IPS-15b (cell line): ENCODE measurements around the gene LINC01488.

ENCODE experiments used
- H3K27me3 ChIP-seq: one replicate; pipeline ENCODE4 v1.6.1; 2013; ENCODE audit warnings: low read length; ENCODE audit not compliant: control insufficient read depth, insufficient read depth
- H3K36me3 ChIP-seq: one replicate; pipeline ENCODE4 v1.6.1; 2013; ENCODE audit warnings: low read length; ENCODE audit not compliant: control insufficient read depth, insufficient read depth
- H3K4me1 ChIP-seq: one replicate; pipeline ENCODE4 v1.6.1; 2013; ENCODE audit warnings: mild to moderate bottlenecking, low read length; ENCODE audit not compliant: control insufficient read depth, insufficient read depth
- H3K4me3 ChIP-seq: one replicate; pipeline ENCODE4 v1.5.1; 2013; ENCODE audit warnings: low read depth, low read length
- H3K9ac ChIP-seq: one replicate; pipeline ENCODE4 v1.6.1; 2013; ENCODE audit warnings: low read depth, mild to moderate bottlenecking, low read length
- H3K9me3 ChIP-seq: one replicate; pipeline ENCODE4 v1.6.1; 2013; ENCODE audit warnings: mild to moderate bottlenecking, low read length; ENCODE audit not compliant: control insufficient read depth, insufficient read depth

LINC01488 gene

GRCh38 chr11:69525516-69526452 lies 44.3 kb downstream of the LINC01488 start:
- Histone ChIP-seq H3K9me3 (no peaks in the 10 kb centered on the region), H3K4me3 (no peak overlapping the region), H3K9ac (no peak overlapping the region), H3K4me1 (peaks cover 11% of the 10 kb centered on the region), H3K27me3 (no peaks in the 10 kb centered on the region), H3K36me3 (no peaks in the 10 kb centered on the region)

- H3K9me3 ChIP-seq = no peaks in the 10 kb centered on the region
- H3K9ac ChIP-seq = no peak overlapping the region
- peaks cover 5% of the 10 kb centered on the region for H3K4me1 ChIP-seq
- no peak overlapping the region for H3K4me3 ChIP-seq
- H3K27me3 ChIP-seq = no peaks in the 10 kb centered on the region
- no peaks in the 10 kb centered on the region for H3K36me3 ChIP-seq
Measured at GRCh38 chr11:69526453-69526810, 45.0 kb downstream of the LINC01488 start.

- Histone ChIP-seq H3K27me3 (no peaks in the 10 kb centered on the region), H3K9me3 (no peaks in the 10 kb centered on the region), H3K36me3 (no peaks in the 10 kb centered on the region), H3K9ac (no peak overlapping the region), H3K4me3 (no peak overlapping the region), H3K4me1 (peaks cover 2% of the 10 kb centered on the region)
Measured at GRCh38 chr11:69529001-69529400, 47.5 kb downstream of the LINC01488 start.

- Histone ChIP-seq H3K9ac (no peak overlapping the region), H3K27me3 (no peaks in the 10 kb centered on the region)
Measured at GRCh38 chr11:69530278-69531070, 49.0 kb downstream of the LINC01488 start.

GRCh38 chr11:69531071-69531716 lies 49.7 kb downstream of the LINC01488 start:
- Histone ChIP-seq H3K4me1 (no peaks in the 10 kb centered on the region), H3K9me3 (no peaks in the 10 kb centered on the region), H3K9ac (no peak overlapping the region), H3K36me3 (no peaks in the 10 kb centered on the region), H3K4me3 (no peak overlapping the region), H3K27me3 (no peaks in the 10 kb centered on the region)

More at GRCh38 chr11:69530278-69531070, 49.0 kb downstream of the LINC01488 start:
- Histone ChIP-seq H3K4me3 (no peak overlapping the region), H3K4me1 (no peaks in the 10 kb centered on the region), H3K9me3 (no peaks in the 10 kb centered on the region), H3K36me3 (no peaks in the 10 kb centered on the region)

GRCh38 chr11:69531717-69532088 lies 50.2 kb downstream of the LINC01488 start:
- Histone ChIP-seq H3K27me3 (no peaks in the 10 kb centered on the region), H3K9ac (no peak overlapping the region), H3K36me3 (no peaks in the 10 kb centered on the region), H3K9me3 (no peaks in the 10 kb centered on the region), H3K4me1 (no peaks in the 10 kb centered on the region), H3K4me3 (no peak overlapping the region)

- H3K9me3 ChIP-seq = no peaks in the 10 kb centered on the region
- H3K4me1 ChIP-seq = no peaks in the 10 kb centered on the region
- no peak overlapping the region for H3K4me3 ChIP-seq
- H3K27me3 ChIP-seq = no peaks in the 10 kb centered on the region
- no peak overlapping the region for H3K9ac ChIP-seq
- no peaks in the 10 kb centered on the region for H3K36me3 ChIP-seq
Measured at GRCh38 chr11:69533296-69534165, 52.1 kb downstream of the LINC01488 start.

GRCh38 chr11:69534166-69534530 lies 52.7 kb downstream of the LINC01488 start:
- no peaks in the 10 kb centered on the region for H3K27me3 ChIP-seq
- no peaks in the 10 kb centered on the region for H3K9me3 ChIP-seq
- H3K36me3 ChIP-seq = no peaks in the 10 kb centered on the region
- no peak overlapping the region for H3K4me3 ChIP-seq
- H3K4me1 ChIP-seq = no peaks in the 10 kb centered on the region
- H3K9ac ChIP-seq = no peak overlapping the region

- Histone ChIP-seq H3K4me1 (no peaks in the 10 kb centered on the region), H3K4me3 (no peak overlapping the region), H3K9me3 (no peaks in the 10 kb centered on the region), H3K9ac (no peak overlapping the region), H3K27me3 (no peaks in the 10 kb centered on the region), H3K36me3 (no peaks in the 10 kb centered on the region)
Measured at GRCh38 chr11:69535908-69536307, 54.4 kb downstream of the LINC01488 start.

GRCh38 chr11:69536406-69536805 lies 54.9 kb downstream of the LINC01488 start:
- H3K9ac ChIP-seq = no peak overlapping the region
- H3K9me3 ChIP-seq = no peaks in the 10 kb centered on the region
- no peaks in the 10 kb centered on the region for H3K36me3 ChIP-seq
- H3K4me3 ChIP-seq = no peak overlapping the region
- no peaks in the 10 kb centered on the region for H3K27me3 ChIP-seq
- H3K4me1 ChIP-seq = no peaks in the 10 kb centered on the region

GRCh38 chr11:69537126-69537525 lies 55.7 kb downstream of the LINC01488 start:
- no peaks in the 10 kb centered on the region for H3K4me1 ChIP-seq
- H3K9me3 ChIP-seq = no peaks in the 10 kb centered on the region
- H3K36me3 ChIP-seq = no peaks in the 10 kb centered on the region
- no peaks in the 10 kb centered on the region for H3K27me3 ChIP-seq
- H3K9ac ChIP-seq = no peak overlapping the region
- H3K4me3 ChIP-seq = no peak overlapping the region
